HepG2 (cell line): ENCODE results near the gene OASL. TPM values are rescaled to one million over a fixed set of nuclear protein-coding genes. Genes with fewer than 3 reads are reported as not detected.

Experiments used
- GPBP1L1 ChIP-seq: sonication (generic); formaldehyde crosslinking; IDR thresholded peaks from 2 replicates; pipeline ENCODE4 v1.5.0; 2020; ENCODE audit warnings: mild to moderate bottlenecking, missing genetic modification reagents
- IKZF5 ChIP-seq: IDR thresholded peaks from 2 replicates; pipeline ENCODE4 v1.6.1; 2018; ENCODE audit warnings: missing genetic modification reagents, mild to moderate bottlenecking, missing compliant biosample characterization
- PPARG ChIP-seq: conservative IDR thresholded peaks from 2 replicates; pipeline ENCODE4 v1.6.1; 2016; ENCODE audit warnings: missing biosample characterization, missing genetic modification reagents
- SMC3 ChIP-seq: IDR thresholded peaks from 2 replicates; pipeline ENCODE4 v1.6.1; 2011; ENCODE audit warnings: low read length, improper control_type of control experiment
- TEAD3 ChIP-seq: optimal IDR thresholded peaks from 2 replicates; pipeline ENCODE3; 2016; ENCODE audit warnings: borderline replicate concordance
- polyA plus RNA-seq, 8 experiments: library from polyadenylated mRNA; depleted of rRNA in 3 of 8; stranded (reverse) in 7 of 8; unstranded in 1 of 8; fragments of >200 nt; fragmentation: Illumina TruSeq in 4 of 8; extraction: Trizol in 4 of 8; gene quantifications; 2 replicates each; pipeline versions ENCODE4 v1.2.1 to v1.2.3, GENCODE V29; 2011 to 2016; ENCODE audit warnings: low read depth in 4 of 8, missing spikeins in 1 of 8, mixed read lengths in 1 of 8; ENCODE audit not compliant: insufficient read depth in 1 of 8
- total RNA-seq, 5 experiments: library from RNA; depleted of rRNA; stranded (reverse); fragments of >200 nt; fragmentation: Illumina TruSeq; extraction: Trizol; gene quantifications; 2 replicates each; pipeline ENCODE4 v1.2.3, GENCODE V29; 2016; ENCODE audit warnings: low read depth in 1 of 5
- TF ChIP-seq, protein P1 (sequence below): sonication (generic); formaldehyde crosslinking; IDR thresholded peaks from 2 replicates; pipeline ENCODE4 v1.5.1; 2020; ENCODE audit warnings: mild to moderate bottlenecking, missing genetic modification reagents, moderate library complexity

The OASL gene
- total and polyA plus RNA-seq, 2 of the 13 experiments (the other 11 are each of a cell fraction or from before 2014, with no cell fraction given) = 0.11 to 0.22 TPM

DNA sequence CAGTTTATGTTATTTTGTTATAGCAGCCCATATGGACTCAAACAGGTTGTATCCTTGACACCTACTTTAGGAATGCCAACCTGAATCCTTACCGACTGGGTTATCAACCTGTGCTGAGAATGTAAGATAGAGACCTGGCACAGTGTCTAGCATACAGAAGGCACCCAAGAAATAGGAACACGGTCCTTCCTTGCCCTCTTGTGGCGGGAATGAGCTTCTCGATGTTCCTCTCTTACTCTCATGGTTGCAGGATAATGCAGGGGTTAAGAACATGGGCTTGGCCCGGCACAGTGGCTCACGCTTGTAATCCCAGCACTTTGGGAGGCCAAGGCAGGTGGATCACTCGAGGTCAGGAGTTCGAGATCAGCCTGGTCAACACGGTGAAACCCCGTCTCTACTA lies 29.3 kb downstream of the OASL start (continued):
- no peak for TF ChIP-seq GPBP1L1
- TF ChIP-seq TEAD3 (CRISPR knock-in tag) = peak; percentile 99
- peak; percentile 72 for TF ChIP-seq SMC3
- TF ChIP-seq PPARG (CRISPR knock-in tag) = no peak
- peak; percentile 24; the same call in 1 of the 2 replicates for TF ChIP-seq IKZF5
- TF ChIP-seq, protein P1, sequence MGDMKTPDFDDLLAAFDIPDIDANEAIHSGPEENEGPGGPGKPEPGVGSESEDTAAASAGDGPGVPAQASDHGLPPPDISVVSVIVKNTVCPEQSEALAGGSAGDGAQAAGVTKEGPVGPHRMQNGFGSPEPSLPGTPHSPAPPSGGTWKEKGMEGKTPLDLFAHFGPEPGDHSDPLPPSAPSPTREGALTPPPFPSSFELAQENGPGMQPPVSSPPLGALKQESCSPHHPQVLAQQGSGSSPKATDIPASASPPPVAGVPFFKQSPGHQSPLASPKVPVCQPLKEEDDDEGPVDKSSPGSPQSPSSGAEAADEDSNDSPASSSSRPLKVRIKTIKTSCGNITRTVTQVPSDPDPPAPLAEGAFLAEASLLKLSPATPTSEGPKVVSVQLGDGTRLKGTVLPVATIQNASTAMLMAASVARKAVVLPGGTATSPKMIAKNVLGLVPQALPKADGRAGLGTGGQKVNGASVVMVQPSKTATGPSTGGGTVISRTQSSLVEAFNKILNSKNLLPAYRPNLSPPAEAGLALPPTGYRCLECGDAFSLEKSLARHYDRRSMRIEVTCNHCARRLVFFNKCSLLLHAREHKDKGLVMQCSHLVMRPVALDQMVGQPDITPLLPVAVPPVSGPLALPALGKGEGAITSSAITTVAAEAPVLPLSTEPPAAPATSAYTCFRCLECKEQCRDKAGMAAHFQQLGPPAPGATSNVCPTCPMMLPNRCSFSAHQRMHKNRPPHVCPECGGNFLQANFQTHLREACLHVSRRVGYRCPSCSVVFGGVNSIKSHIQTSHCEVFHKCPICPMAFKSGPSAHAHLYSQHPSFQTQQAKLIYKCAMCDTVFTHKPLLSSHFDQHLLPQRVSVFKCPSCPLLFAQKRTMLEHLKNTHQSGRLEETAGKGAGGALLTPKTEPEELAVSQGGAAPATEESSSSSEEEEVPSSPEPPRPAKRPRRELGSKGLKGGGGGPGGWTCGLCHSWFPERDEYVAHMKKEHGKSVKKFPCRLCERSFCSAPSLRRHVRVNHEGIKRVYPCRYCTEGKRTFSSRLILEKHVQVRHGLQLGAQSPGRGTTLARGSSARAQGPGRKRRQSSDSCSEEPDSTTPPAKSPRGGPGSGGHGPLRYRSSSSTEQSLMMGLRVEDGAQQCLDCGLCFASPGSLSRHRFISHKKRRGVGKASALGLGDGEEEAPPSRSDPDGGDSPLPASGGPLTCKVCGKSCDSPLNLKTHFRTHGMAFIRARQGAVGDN = 0 out of 2 replicates have a peak, but pooled peaks have one; percentile 14
